OCI-LY3 (cell line): Measurements from ENCODE around the gene GALNTL6.

Experiments
- H2AFZ ChIP-seq: fragments of 200-600, 300-600 bp; shearing (Covaris generic); 2 replicates; pipeline ENCODE4 v1.6.0; 2014; ENCODE audit warnings: antibody characterized with exemption, low read depth, low read length
- H3K27ac ChIP-seq: fragments of 200-600, 300-600 bp; sonication (generic); 2 replicates; pipeline ENCODE4 v1.5.1; 2014; ENCODE audit warnings: mild to moderate bottlenecking, low read length, moderate library complexity, mixed read lengths
- H3K27me3 ChIP-seq: fragments of 200-600, 300-600 bp; sonication (generic); 2 replicates; pipeline ENCODE4 v1.6.1; 2014; ENCODE audit warnings: low read depth, low read length, mixed read lengths
- H3K36me3 ChIP-seq: fragments of 200-600, 300-600 bp; sonication (generic); replicated peaks from 2 replicates; pipeline ENCODE3; 2014; ENCODE audit warnings: low read depth, low read length, mixed read lengths
- H3K4me1 ChIP-seq: fragments of 300-600, 200-600 bp; sonication (generic); 2 replicates; pipeline ENCODE4 v1.6.1; 2014; ENCODE audit warnings: low read length, mixed read lengths
- H3K4me2 ChIP-seq: fragments of 200-600, 300-600 bp; sonication (generic); 2 replicates; pipeline ENCODE4 v1.6.1; 2014; ENCODE audit warnings: low read length, mixed read lengths
- H3K4me3 ChIP-seq: fragments of 300-600, 200-600 bp; sonication (generic); 2 replicates; pipeline ENCODE4 v1.5.1; 2014; ENCODE audit warnings: antibody characterized with exemption, mild to moderate bottlenecking, low read length, moderate library complexity
- H3K79me2 ChIP-seq: fragments of 300-600, 200-600 bp; shearing (Covaris generic); 2 replicates; pipeline ENCODE4 v1.6.1; 2014; ENCODE audit warnings: mild to moderate bottlenecking, low read length, mixed read lengths
- H3K9ac ChIP-seq: fragments of 300-600, 200-600 bp; shearing (Covaris generic); 2 replicates; pipeline ENCODE4 v1.6.0; 2014; ENCODE audit warnings: mild to moderate bottlenecking, low read length, moderate library complexity
- H3K9me3 ChIP-seq: fragments of 200-600, 300-600 bp; shearing (Covaris generic); 2 replicates; pipeline ENCODE4 v1.6.1; 2014; ENCODE audit warnings: low read length, mixed read lengths; ENCODE audit not compliant: insufficient read depth
- H4K20me1 ChIP-seq: fragments of 200-600, 300-600 bp; sonication (generic); 2 replicates; pipeline ENCODE4 v1.6.1; 2016; ENCODE audit warnings: low read length, mixed read lengths; ENCODE audit not compliant: insufficient read depth
- CTCF ChIP-seq: fragments of 200-600, 300-600 bp; sonication (generic); IDR thresholded peaks from 2 replicates; pipeline ENCODE4 v1.5.1; 2014; ENCODE audit warnings: antibody characterized with exemption, low read length, low read depth
- EZH2phosphoT487 ChIP-seq: fragments of 200-600 bp; shearing (Covaris generic); IDR thresholded peaks from 2 replicates; pipeline ENCODE4 v1.6.1; 2018; ENCODE audit warnings: antibody characterized with exemption, mixed run types, low read depth

GALNTL6 gene

GRCh38 chr4:172177382-172177781, 364.2 kb downstream of the GALNTL6 start:
- Histone ChIP-seq H3K9ac (no peak overlapping the region), H3K4me2 (no peak overlapping the region), H3K9me3 (no peaks in the 10 kb centered on the region), H3K36me3 (no peaks in the 10 kb centered on the region), H3K27me3 (no peaks in the 10 kb centered on the region), H3K4me3 (no peak overlapping the region), H2AFZ (no peak overlapping the region), H3K27ac (no peak overlapping the region), H3K4me1 (no peaks in the 10 kb centered on the region), H4K20me1 (no peaks in the 10 kb centered on the region), H3K79me2 (no peaks in the 10 kb centered on the region)
- TF ChIP-seq CTCF (no peak), EZH2phosphoT487 (no peak)

GRCh38 chr4:172188248-172188988, 375.2 kb downstream of the GALNTL6 start:
- no peak for TF ChIP-seq CTCF
- no peak for TF ChIP-seq EZH2phosphoT487
- H4K20me1 ChIP-seq, result no peaks in the 10 kb centered on the region
- H3K9ac ChIP-seq, result no peak overlapping the region
- no peaks in the 10 kb centered on the region for H3K27me3 ChIP-seq
- no peak overlapping the region for H3K27ac ChIP-seq
- no peak overlapping the region for H3K4me3 ChIP-seq
- H3K4me1 ChIP-seq, result peaks cover 8% of the 10 kb centered on the region
- H3K9me3 ChIP-seq, result no peaks in the 10 kb centered on the region
- no peak overlapping the region for H3K4me2 ChIP-seq
- H3K36me3 ChIP-seq, result no peaks in the 10 kb centered on the region
- H2AFZ ChIP-seq, result no peak overlapping the region
- H3K79me2 ChIP-seq, result no peaks in the 10 kb centered on the region

GRCh38 chr4:172202480-172203076, 389.4 kb downstream of the GALNTL6 start:
- Histone ChIP-seq H2AFZ (no peak overlapping the region), H4K20me1 (peaks cover 2% of the 10 kb centered on the region), H3K4me3 (no peak overlapping the region), H3K36me3 (no peaks in the 10 kb centered on the region), H3K4me1 (peaks cover 14% of the 10 kb centered on the region), H3K79me2 (no peaks in the 10 kb centered on the region), H3K27me3 (no peaks in the 10 kb centered on the region), H3K27ac (no peak overlapping the region), H3K4me2 (no peak overlapping the region), H3K9ac (no peak overlapping the region), H3K9me3 (no peaks in the 10 kb centered on the region)
- TF ChIP-seq CTCF (peak; percentile 91), EZH2phosphoT487 (no peak)

- TF ChIP-seq EZH2phosphoT487 (no peak), CTCF (no peak)
- Histone ChIP-seq H4K20me1 (peaks cover 3% of the 10 kb centered on the region), H3K9ac (no peak overlapping the region), H2AFZ (no peak overlapping the region), H3K27me3 (no peaks in the 10 kb centered on the region), H3K79me2 (no peaks in the 10 kb centered on the region), H3K4me3 (peak overlapping the region; percentile 37), H3K36me3 (no peaks in the 10 kb centered on the region), H3K4me2 (peak overlapping the region; percentile 63), H3K9me3 (no peaks in the 10 kb centered on the region), H3K4me1 (peaks cover 15% of the 10 kb centered on the region), H3K27ac (no peak overlapping the region)
Measured at GRCh38 chr4:172207258-172207657, 394.1 kb downstream of the GALNTL6 start.
